Caco-2 (cell line): Measurements from ENCODE around the gene LECT2. TPM values are rescaled to one million over a fixed set of nuclear protein-coding genes. Genes with fewer than 3 reads are reported as not detected.

Source experiments
- BruUV-seq: library from RNA; stranded (reverse); fragments of 400-500 nt; replicated peaks from 2 replicates; lab custom pipeline; 2021; lab: Mats Ljungman, UMichigan
- CTCF ChIA-PET: fragments of 300-600 bp; sonication (Branson Sonifier 250); formaldehyde crosslinking; loops from one replicate; lab custom pipeline; 2022; ENCODE audit warnings: antibody characterized with exemption; lab: Charles Lee
- POLR2A ChIA-PET: fragments of 300-600 bp; sonication (Branson Sonifier 250); formaldehyde crosslinking; loops from one replicate; lab custom pipeline; 2022; ENCODE audit warnings: antibody characterized with exemption; lab: Charles Lee
- DNase-seq, 2 experiments: peaks; one replicate each; pipeline versions ENCODE4 v3.0.0 to v3.0.0-alpha.2; 2020 to 2022
- H3K27me3 ChIP-seq: replicated peaks from 2 replicates; pipeline ENCODE4 v1.6.0; 2011; ENCODE audit warnings: low read length; ENCODE audit not compliant: control insufficient read depth, insufficient read depth
- H3K36me3 ChIP-seq: 2 replicates; pipeline ENCODE4 v1.5.1; 2011; ENCODE audit warnings: low read length; ENCODE audit not compliant: control insufficient read depth, insufficient read depth
- H3K4me1 ChIP-seq: fragments of 250-450 bp; sonication (Bioruptor Pico); 2 replicates; pipeline ENCODE4 v1.5.1; 2020; ENCODE audit warnings: mild to moderate bottlenecking
- H3K4me3 ChIP-seq: 2 replicates; pipeline ENCODE4 v1.5.1; 2011; ENCODE audit warnings: low read depth, mild to moderate bottlenecking, control low read depth, low read length
- H3K9me3 ChIP-seq: fragments of 250-450 bp; sonication (Bioruptor Pico); 2 replicates; pipeline ENCODE4 v1.5.1; 2020; ENCODE audit warnings: mild to moderate bottlenecking, moderate library complexity
- H3K27ac Mint-ChIP-seq: one replicate; pipeline ENCODE4 v1.8.0; 2022; ENCODE audit warnings: mixed read lengths; ENCODE audit not compliant: unreplicated experiment
- H3K27me3 Mint-ChIP-seq: one replicate; pipeline ENCODE4 v1.8.0; 2022; ENCODE audit warnings: mixed read lengths; ENCODE audit not compliant: insufficient read depth, unreplicated experiment
- H3K36me3 Mint-ChIP-seq: one replicate; pipeline ENCODE4 v1.8.0; 2022; ENCODE audit warnings: mild to moderate bottlenecking, mixed read lengths; ENCODE audit not compliant: insufficient read depth, unreplicated experiment
- H3K4me1 Mint-ChIP-seq: one replicate; pipeline ENCODE4 v1.8.0; 2022; ENCODE audit warnings: low read depth, mixed read lengths; ENCODE audit not compliant: unreplicated experiment
- H3K4me3 Mint-ChIP-seq: one replicate; pipeline ENCODE4 v1.8.0; 2022; ENCODE audit warnings: mild to moderate bottlenecking, moderate library complexity, mixed read lengths; ENCODE audit not compliant: unreplicated experiment
- H3K9me3 Mint-ChIP-seq: one replicate; pipeline ENCODE4 v1.8.0; 2022; ENCODE audit warnings: mixed read lengths; ENCODE audit not compliant: unreplicated experiment
- CTCF ChIP-seq, 2 experiments: fragments of 200-600 bp in 1 of 2; IDR thresholded peaks; 1 replicate in 1 of 2; 2 replicates in 1 of 2; pipeline versions ENCODE4 v1.5.1 to v1.8.0; 2011 to 2022; ENCODE audit warnings: antibody characterized with exemption in 1 of 2, control low read depth in 1 of 2, inconsistent platforms in 1 of 2, low read depth in 1 of 2, low read length in 1 of 2, mild to moderate bottlenecking in 1 of 2, moderate library complexity in 1 of 2; ENCODE audit not compliant: insufficient read depth in 1 of 2, severe bottlenecking in 1 of 2, unreplicated experiment in 1 of 2
- intact Hi-C: fragments of 100-400 bp; cut with micrococcal nuclease; formaldehyde crosslinking; loops from one replicate; pipeline ENCODE4 v1.10.0; 2022; ENCODE audit not compliant: unreplicated experiment
- total RNA-seq: library from RNA; stranded (reverse); gene quantifications from 2 replicates; pipeline ENCODE4 v1.2.3, GENCODE V29; 2022

The LECT2 gene
- total RNA-seq, 1 experiment from 2014 or later = 0.70 TPM

GRCh38 chr5:135995976-135996375, 41.2 kb upstream of the LECT2 start:
- no peak for DNase-seq
- no peaks in the 10 kb centered on the region for H3K9me3 ChIP-seq
- POLR2A ChIA-PET = no interaction called here
- BruUV-seq = no TSS peak
- no peaks in the 10 kb centered on the region for H3K4me1 ChIP-seq
- Mint-ChIP-seq H3K4me1 (no peaks in the 10 kb centered on the region), H3K36me3 (no peaks in the 10 kb centered on the region), H3K4me3 (no peak overlapping the region), H3K9me3 (no peaks in the 10 kb centered on the region), H3K27ac (no peak overlapping the region), H3K27me3 (no peaks in the 10 kb centered on the region)
- H3K27me3 ChIP-seq = no peaks in the 10 kb centered on the region
- no peak for TF ChIP-seq CTCF (IDR thresholded peaks at IDR 0.05; ENCODE audit: insufficient read depth in 1 of 2, low read depth in 1 of 2, low read length in 1 of 2, severe bottlenecking in 1 of 2, unreplicated experiment in 1 of 2)
- intact Hi-C loops = no loop called here
- H3K36me3 ChIP-seq = no peaks in the 10 kb centered on the region
- H3K4me3 ChIP-seq = no peak overlapping the region
- CTCF ChIA-PET = no interaction called here

GRCh38 chr5:135993880-135994636, 39.3 kb upstream of the LECT2 start:
- no peak for DNase-seq
- H3K27me3 Mint-ChIP-seq = no peaks in the 10 kb centered on the region
- no peak overlapping the region for H3K27ac Mint-ChIP-seq
- H3K9me3 ChIP-seq = no peaks in the 10 kb centered on the region
- CTCF ChIA-PET = interaction anchor here (0.8 kb wide), 1 partner anchor 43 kb away, joined by 3 read pairs; no protein-coding TSS in a partner anchor
- no peaks in the 10 kb centered on the region for H3K27me3 ChIP-seq
- no TSS peak for BruUV-seq
- no peak overlapping the region for H3K4me3 Mint-ChIP-seq
- H3K4me1 Mint-ChIP-seq = no peaks in the 10 kb centered on the region
- no peaks in the 10 kb centered on the region for H3K9me3 Mint-ChIP-seq
- no peaks in the 10 kb centered on the region for H3K4me1 ChIP-seq
- no peak overlapping the region for H3K4me3 ChIP-seq
- H3K36me3 Mint-ChIP-seq = no peaks in the 10 kb centered on the region
- intact Hi-C loops = no loop called here
- POLR2A ChIA-PET = no interaction called here
- no peaks in the 10 kb centered on the region for H3K36me3 ChIP-seq
- no peak for TF ChIP-seq CTCF (IDR thresholded peaks at IDR 0.05; ENCODE audit: insufficient read depth in 1 of 2, low read depth in 1 of 2, low read length in 1 of 2, severe bottlenecking in 1 of 2, unreplicated experiment in 1 of 2)

- CTCF ChIA-PET = interaction anchor here (0.8 kb wide), 1 partner anchor 42 kb away, joined by 3 read pairs; no protein-coding TSS in a partner anchor
- DNase-seq = no peak
- no peak overlapping the region for H3K4me3 ChIP-seq
These were observed 38.6 kb upstream of the LECT2 start for GRCh38 chr5:135993335-135993879.

More at GRCh38 chr5:135993335-135993879, 38.6 kb upstream of the LECT2 start:
- H3K9me3 ChIP-seq = no peaks in the 10 kb centered on the region
- no TSS peak for BruUV-seq
- intact Hi-C loops = no loop called here
- Mint-ChIP-seq H3K4me1 (no peaks in the 10 kb centered on the region), H3K27ac (no peak overlapping the region), H3K4me3 (no peak overlapping the region), H3K27me3 (no peaks in the 10 kb centered on the region), H3K9me3 (no peaks in the 10 kb centered on the region), H3K36me3 (no peaks in the 10 kb centered on the region)
- no peaks in the 10 kb centered on the region for H3K27me3 ChIP-seq
- H3K36me3 ChIP-seq = no peaks in the 10 kb centered on the region
- POLR2A ChIA-PET = no interaction called here
- H3K4me1 ChIP-seq = no peaks in the 10 kb centered on the region
- TF ChIP-seq CTCF (IDR thresholded peaks at IDR 0.05; ENCODE audit: insufficient read depth in 1 of 2, low read depth in 1 of 2, low read length in 1 of 2, severe bottlenecking in 1 of 2, unreplicated experiment in 1 of 2) = no peak
